Measurements from ENCODE around the gene HK1.

Gene HK1

GRCh38 chr10:69382382-69383117 is 104.3 kb downstream of the HK1 start:
- Histone ChIP-seq H3K27me3 (replicated peaks; ENCODE audit: control insufficient read depth, insufficient read depth, low read length) (no peaks in the 10 kb centered on the region), H3K36me3 (ENCODE audit: control insufficient read depth, insufficient read depth, low read length, severe bottlenecking) (peaks cover 64% of the 10 kb centered on the region), H3K9me3 (ENCODE audit: control insufficient read depth, low read length) (no peaks in the 10 kb centered on the region), H3K9ac (ENCODE audit: low read length) (peak overlapping the region; percentile 32), H3K4me1 (ENCODE audit: control insufficient read depth, insufficient read depth, low read length) (peaks cover 24% of the 10 kb centered on the region), H3K4me3 (ENCODE audit: low read length) (no peak overlapping the region)
- no peak for DNase-seq (ENCODE audit: low read depth)

DNA sequence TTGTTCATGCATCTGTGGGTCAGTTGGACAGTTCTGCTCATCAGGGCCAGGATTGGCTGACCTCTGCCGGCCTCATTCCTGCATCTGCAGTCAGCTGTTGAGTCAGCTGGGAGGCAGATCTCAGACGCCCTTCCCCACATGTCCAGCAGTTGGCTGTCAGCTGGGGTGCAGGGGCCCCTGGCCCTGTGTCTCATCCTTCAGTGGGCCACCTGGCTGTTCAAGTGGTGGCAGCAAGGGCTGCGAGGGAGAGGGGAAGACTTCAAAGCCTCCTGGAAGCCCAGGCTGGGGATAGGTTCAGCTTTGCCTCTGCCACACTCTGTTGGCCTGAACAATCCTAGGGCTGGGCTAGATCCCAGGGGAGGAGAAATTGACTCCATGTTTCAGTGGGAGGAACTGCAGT is 105.3 kb downstream of the HK1 start:
- H3K4me1 ChIP-seq (ENCODE audit: control insufficient read depth, insufficient read depth, low read length), result peaks cover 24% of the 10 kb centered on the region
- peaks cover 65% of the 10 kb centered on the region for H3K36me3 ChIP-seq (ENCODE audit: control insufficient read depth, insufficient read depth, low read length, severe bottlenecking)
- no peaks in the 10 kb centered on the region for H3K27me3 ChIP-seq (replicated peaks; ENCODE audit: control insufficient read depth, insufficient read depth, low read length)
- peak; percentile 44 for DNase-seq (ENCODE audit: low read depth)
- H3K4me3 ChIP-seq (ENCODE audit: low read length), result no peak overlapping the region
- no peaks in the 10 kb centered on the region for H3K9me3 ChIP-seq (ENCODE audit: control insufficient read depth, low read length)
- no peak overlapping the region for H3K9ac ChIP-seq (ENCODE audit: low read length)

- peaks cover 24% of the 10 kb centered on the region for H3K4me1 ChIP-seq (ENCODE audit: control insufficient read depth, insufficient read depth, low read length)
- H3K9ac ChIP-seq (ENCODE audit: low read length), result no peak overlapping the region
- H3K27me3 ChIP-seq (replicated peaks; ENCODE audit: control insufficient read depth, insufficient read depth, low read length), result no peaks in the 10 kb centered on the region
- H3K4me3 ChIP-seq (ENCODE audit: low read length), result no peak overlapping the region
- DNase-seq (ENCODE audit: low read depth), result no peak
- no peaks in the 10 kb centered on the region for H3K9me3 ChIP-seq (ENCODE audit: control insufficient read depth, low read length)
- peaks cover 67% of the 10 kb centered on the region for H3K36me3 ChIP-seq (ENCODE audit: control insufficient read depth, insufficient read depth, low read length, severe bottlenecking)
Measured at GRCh38 chr10:69384320-69384719, 106.0 kb downstream of the HK1 start.

- H3K9ac ChIP-seq (ENCODE audit: low read length), result no peak overlapping the region
- H3K27me3 ChIP-seq (replicated peaks; ENCODE audit: control insufficient read depth, insufficient read depth, low read length), result no peaks in the 10 kb centered on the region
- no peaks in the 10 kb centered on the region for H3K9me3 ChIP-seq (ENCODE audit: control insufficient read depth, low read length)
- peaks cover 37% of the 10 kb centered on the region for H3K4me1 ChIP-seq (ENCODE audit: control insufficient read depth, insufficient read depth, low read length)
- H3K4me3 ChIP-seq (ENCODE audit: low read length), result no peak overlapping the region
- DNase-seq (ENCODE audit: low read depth), result no peak
- H3K36me3 ChIP-seq (ENCODE audit: control insufficient read depth, insufficient read depth, low read length, severe bottlenecking), result peaks cover 59% of the 10 kb centered on the region
Measured at GRCh38 chr10:69385454-69386350, 107.4 kb downstream of the HK1 start.

GRCh38 chr10:69387500-69387899 is 109.2 kb downstream of the HK1 start:
- no peak overlapping the region for H3K9ac ChIP-seq (ENCODE audit: low read length)
- no peak for DNase-seq (ENCODE audit: low read depth)
- H3K9me3 ChIP-seq (ENCODE audit: control insufficient read depth, low read length), result no peaks in the 10 kb centered on the region
- H3K4me3 ChIP-seq (ENCODE audit: low read length), result no peak overlapping the region
- H3K27me3 ChIP-seq (replicated peaks; ENCODE audit: control insufficient read depth, insufficient read depth, low read length), result no peaks in the 10 kb centered on the region
- peaks cover 71% of the 10 kb centered on the region for H3K36me3 ChIP-seq (ENCODE audit: control insufficient read depth, insufficient read depth, low read length, severe bottlenecking)
- peaks cover 34% of the 10 kb centered on the region for H3K4me1 ChIP-seq (ENCODE audit: control insufficient read depth, insufficient read depth, low read length)

DNA sequence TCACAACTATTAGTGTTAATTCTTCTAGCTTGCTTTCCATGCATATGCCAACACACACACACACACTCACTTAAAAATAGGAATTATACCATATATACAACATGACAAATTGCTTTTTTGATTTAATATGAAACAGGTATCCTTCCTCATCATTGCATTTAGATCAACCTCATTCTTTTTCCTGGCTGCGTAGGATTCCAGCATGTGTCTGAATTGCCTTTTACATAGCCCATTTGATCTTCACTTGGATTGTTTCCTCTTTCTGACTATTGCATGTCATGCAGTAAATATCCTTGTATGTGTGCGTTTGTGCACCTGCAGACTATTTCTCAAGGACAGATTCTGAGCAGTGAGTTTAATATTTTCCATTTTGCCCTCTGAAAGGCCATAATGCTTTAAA is 110.2 kb downstream of the HK1 start:
- no peak for DNase-seq (ENCODE audit: low read depth)
- no peaks in the 10 kb centered on the region for H3K9me3 ChIP-seq (ENCODE audit: control insufficient read depth, low read length)
- no peaks in the 10 kb centered on the region for H3K27me3 ChIP-seq (replicated peaks; ENCODE audit: control insufficient read depth, insufficient read depth, low read length)
- H3K9ac ChIP-seq (ENCODE audit: low read length), result no peak overlapping the region
- H3K4me3 ChIP-seq (ENCODE audit: low read length), result no peak overlapping the region
- peaks cover 24% of the 10 kb centered on the region for H3K4me1 ChIP-seq (ENCODE audit: control insufficient read depth, insufficient read depth, low read length)
- peaks cover 72% of the 10 kb centered on the region for H3K36me3 ChIP-seq (ENCODE audit: control insufficient read depth, insufficient read depth, low read length, severe bottlenecking)

DNA sequence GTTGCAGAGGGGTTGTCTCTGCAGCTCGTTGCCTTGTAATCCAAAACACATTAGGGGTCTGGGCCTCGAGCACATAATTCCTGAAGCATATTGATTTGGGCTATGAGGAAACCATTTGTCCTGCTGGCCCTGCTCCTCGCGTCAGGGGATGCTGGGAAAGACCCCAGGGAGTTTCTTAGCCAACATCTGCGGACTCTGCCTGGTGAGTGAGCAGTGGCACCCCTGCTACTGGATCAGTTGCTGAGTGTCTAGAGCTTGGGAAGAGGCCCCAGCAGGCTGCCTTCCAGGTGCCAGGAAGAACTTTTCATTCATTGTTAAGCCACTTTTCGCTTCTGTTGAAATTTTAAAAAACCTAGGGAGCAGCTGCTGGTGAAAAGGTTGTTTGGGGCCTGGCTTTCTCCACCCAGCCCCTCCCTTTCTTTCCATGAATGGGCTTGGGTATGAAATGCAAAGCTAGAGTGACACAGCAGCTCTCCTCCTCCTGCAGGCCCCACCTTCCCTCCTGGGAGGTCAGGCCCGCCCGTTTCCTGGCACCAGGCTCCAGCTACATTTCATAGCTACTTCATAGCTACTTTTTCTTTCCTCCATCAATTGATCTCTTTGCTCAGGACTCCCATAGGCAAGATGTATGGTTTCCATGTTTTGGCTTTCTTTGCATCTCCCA is 111.7 kb downstream of the HK1 start:
- Histone ChIP-seq H3K9ac (ENCODE audit: low read length) (no peak overlapping the region), H3K4me1 (ENCODE audit: control insufficient read depth, insufficient read depth, low read length) (peaks cover 12% of the 10 kb centered on the region), H3K4me3 (ENCODE audit: low read length) (no peak overlapping the region), H3K36me3 (ENCODE audit: control insufficient read depth, insufficient read depth, low read length, severe bottlenecking) (peaks cover 78% of the 10 kb centered on the region), H3K27me3 (replicated peaks; ENCODE audit: control insufficient read depth, insufficient read depth, low read length) (no peaks in the 10 kb centered on the region), H3K9me3 (ENCODE audit: control insufficient read depth, low read length) (no peaks in the 10 kb centered on the region)
- peak; percentile 44 for DNase-seq (ENCODE audit: low read depth)

GRCh38 chr10:69391158-69391557 is 112.9 kb downstream of the HK1 start:
- Histone ChIP-seq H3K9me3 (ENCODE audit: control insufficient read depth, low read length) (no peaks in the 10 kb centered on the region), H3K36me3 (ENCODE audit: control insufficient read depth, insufficient read depth, low read length, severe bottlenecking) (peaks cover 75% of the 10 kb centered on the region), H3K4me3 (ENCODE audit: low read length) (no peak overlapping the region), H3K9ac (ENCODE audit: low read length) (no peak overlapping the region), H3K4me1 (ENCODE audit: control insufficient read depth, insufficient read depth, low read length) (peaks cover 12% of the 10 kb centered on the region), H3K27me3 (replicated peaks; ENCODE audit: control insufficient read depth, insufficient read depth, low read length) (no peaks in the 10 kb centered on the region)
- DNase-seq (ENCODE audit: low read depth), result no peak

DNA sequence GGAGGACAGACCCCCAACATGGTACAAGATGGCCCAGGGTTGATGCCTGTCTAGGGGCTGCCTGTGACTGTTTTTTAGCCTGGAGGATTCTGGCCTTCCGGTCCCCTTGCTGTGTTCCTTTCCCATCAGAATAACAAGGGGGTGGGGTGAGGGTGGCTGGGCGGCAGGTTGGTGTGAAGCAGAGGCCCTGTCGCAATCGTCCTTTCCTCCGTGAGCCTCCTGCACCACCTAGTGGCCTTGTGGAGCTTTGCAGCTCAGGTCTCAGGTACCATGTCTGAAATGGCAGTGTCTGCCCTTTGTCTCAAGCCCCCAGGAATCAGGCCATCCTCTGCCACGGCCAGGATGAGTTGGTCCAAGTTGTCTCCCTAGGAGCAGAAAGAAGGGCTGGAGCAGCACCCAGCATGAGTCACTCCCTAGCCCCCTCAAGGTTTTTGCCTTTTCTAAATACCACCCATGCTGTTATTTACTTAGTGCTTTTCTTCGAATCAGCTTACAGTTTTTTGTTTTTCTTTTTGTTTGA is 114.2 kb downstream of the HK1 start:
- DNase-seq (ENCODE audit: low read depth), result peak; percentile 95
- Histone ChIP-seq H3K4me3 (ENCODE audit: low read length) (no peak overlapping the region), H3K9ac (ENCODE audit: low read length) (no peak overlapping the region), H3K36me3 (ENCODE audit: control insufficient read depth, insufficient read depth, low read length, severe bottlenecking) (peaks cover 72% of the 10 kb centered on the region), H3K27me3 (replicated peaks; ENCODE audit: control insufficient read depth, insufficient read depth, low read length) (no peaks in the 10 kb centered on the region), H3K4me1 (ENCODE audit: control insufficient read depth, insufficient read depth, low read length) (peaks cover 14% of the 10 kb centered on the region), H3K9me3 (ENCODE audit: control insufficient read depth, low read length) (no peaks in the 10 kb centered on the region)

- H3K9ac ChIP-seq (ENCODE audit: low read length), result peak overlapping the region; percentile 2
- DNase-seq (ENCODE audit: low read depth), result no peak
- no peak overlapping the region for H3K4me3 ChIP-seq (ENCODE audit: low read length)
- H3K27me3 ChIP-seq (replicated peaks; ENCODE audit: control insufficient read depth, insufficient read depth, low read length), result no peaks in the 10 kb centered on the region
- H3K9me3 ChIP-seq (ENCODE audit: control insufficient read depth, low read length), result no peaks in the 10 kb centered on the region
- peaks cover 61% of the 10 kb centered on the region for H3K36me3 ChIP-seq (ENCODE audit: control insufficient read depth, insufficient read depth, low read length, severe bottlenecking)
- H3K4me1 ChIP-seq (ENCODE audit: control insufficient read depth, insufficient read depth, low read length), result peaks cover 28% of the 10 kb centered on the region
Measured at GRCh38 chr10:69394020-69394419, 115.7 kb downstream of the HK1 start.

DNA sequence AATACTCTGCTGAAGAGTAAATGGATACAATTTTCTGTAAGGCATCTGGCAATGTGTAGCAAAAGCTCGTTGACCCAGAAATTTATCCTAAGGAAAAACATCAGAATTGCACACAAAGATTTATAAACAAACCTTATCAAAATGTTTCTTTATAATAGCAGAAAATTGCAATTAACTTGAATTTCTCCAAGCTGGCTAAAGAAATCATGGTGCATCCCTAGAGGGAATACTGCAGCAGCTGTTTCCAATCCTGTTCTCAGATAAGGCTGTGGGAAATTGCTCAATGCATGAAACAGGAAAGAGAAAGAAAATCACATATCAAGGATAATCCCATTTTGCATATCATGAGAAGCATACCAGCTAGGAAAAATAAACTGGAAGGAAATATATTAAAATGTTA is 119.7 kb downstream of the HK1 start:
- no peaks in the 10 kb centered on the region for H3K9me3 ChIP-seq (ENCODE audit: control insufficient read depth, low read length)
- H3K4me1 ChIP-seq (ENCODE audit: control insufficient read depth, insufficient read depth, low read length), result peaks cover 18% of the 10 kb centered on the region
- peaks cover 56% of the 10 kb centered on the region for H3K36me3 ChIP-seq (ENCODE audit: control insufficient read depth, insufficient read depth, low read length, severe bottlenecking)
- H3K4me3 ChIP-seq (ENCODE audit: low read length), result no peak overlapping the region
- H3K9ac ChIP-seq (ENCODE audit: low read length), result no peak overlapping the region
- H3K27me3 ChIP-seq (replicated peaks; ENCODE audit: control insufficient read depth, insufficient read depth, low read length), result no peaks in the 10 kb centered on the region
- peak; percentile 91 for DNase-seq (ENCODE audit: low read depth)
